GM19395 (cell line): ENCODE data around the gene ZDHHC11.
"Not testable (repeated sequence)": the region's sequence is repeated elsewhere in the genome, so short reads cannot be mapped to it uniquely, and the experiment has no call there.

Experiments used
- ATAC-seq: cut with Tn5 transposase; IDR thresholded peaks from one replicate; pipeline ENCODE4 v1.9.1; 2021; ENCODE audit warnings: mild to moderate bottlenecking, moderate library complexity; ENCODE audit not compliant: unreplicated experiment

Gene ZDHHC11

DNA sequence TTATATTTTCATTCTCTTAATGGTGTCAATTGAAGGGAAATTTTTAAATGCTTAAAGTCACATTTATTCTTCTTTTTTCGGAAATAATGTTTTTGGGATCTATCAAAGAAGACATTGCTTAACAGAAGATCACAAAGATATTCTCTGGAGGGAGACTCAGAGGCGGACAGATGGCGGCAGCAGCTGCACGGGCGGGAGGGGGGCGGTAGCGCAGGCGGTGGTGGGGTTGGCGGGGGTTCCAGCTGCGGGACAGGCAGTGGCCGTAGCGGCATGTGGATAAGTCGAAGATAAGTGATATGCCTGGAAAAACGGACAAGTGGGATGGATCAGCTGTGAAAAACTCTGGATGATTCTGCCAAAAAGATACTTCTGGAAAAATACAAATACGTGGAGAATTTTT is 34.6 kb downstream of the ZDHHC11 start:
- ATAC-seq: no peak

DNA sequence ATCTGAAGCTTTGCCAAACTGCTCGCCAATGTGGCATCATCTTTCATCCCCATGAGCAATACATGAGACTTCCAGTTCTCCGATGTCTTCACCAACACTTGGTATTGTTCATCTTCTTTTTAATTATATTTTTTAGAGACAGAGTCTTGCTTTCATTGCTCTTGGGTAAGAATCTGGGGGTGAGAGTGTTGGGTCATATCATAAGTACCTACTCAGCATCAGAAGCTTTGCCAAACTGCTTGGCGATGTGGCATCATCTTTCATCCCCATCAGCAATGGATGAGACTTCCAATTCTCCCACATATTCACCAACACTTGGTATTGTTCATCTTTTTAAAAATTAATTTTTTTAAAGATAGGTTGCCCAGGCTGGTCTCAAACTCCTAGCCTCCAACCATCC is 35.3 kb downstream of the ZDHHC11 start:
- no peak for ATAC-seq

DNA sequence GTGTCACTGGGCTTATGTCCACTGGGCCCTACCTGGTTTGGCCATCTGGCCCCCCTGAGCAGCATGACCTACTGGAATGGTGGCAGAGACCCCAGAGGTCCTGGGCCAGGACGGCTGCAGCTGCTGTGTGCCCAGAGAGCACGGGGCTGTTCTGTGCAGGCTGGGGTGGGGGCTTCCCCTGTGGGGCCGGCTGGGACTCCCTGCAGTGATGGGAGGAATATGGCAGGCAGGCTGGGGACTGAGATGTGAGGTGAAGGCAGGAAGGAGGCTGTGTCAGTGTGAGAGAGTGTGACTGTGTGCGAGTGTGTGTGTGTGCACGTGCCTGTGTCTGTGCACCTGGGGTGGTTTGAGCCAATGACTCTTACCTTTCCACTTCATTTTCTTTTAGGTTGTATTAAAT is 37.2 kb downstream of the ZDHHC11 start:
- ATAC-seq: not testable (repeated sequence)

DNA sequence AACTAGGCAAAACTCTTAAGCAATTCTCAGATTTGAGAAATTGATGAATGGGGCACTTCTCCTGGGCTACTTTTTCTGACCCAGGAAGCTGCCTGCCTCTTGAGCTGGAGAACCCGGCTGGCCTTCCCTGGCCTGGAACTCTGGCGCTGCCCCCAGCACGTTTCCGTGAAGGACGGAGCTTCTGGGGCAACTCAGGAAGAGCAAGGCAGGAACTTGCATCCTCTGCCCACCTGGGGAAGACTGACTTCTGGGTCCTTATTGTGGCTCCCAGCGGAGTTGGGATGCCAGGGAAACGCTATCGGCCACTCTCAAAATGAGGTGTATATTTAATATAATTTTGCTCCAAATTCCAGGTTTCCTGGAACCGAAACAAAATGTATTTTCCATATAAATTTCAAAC is 39.4 kb downstream of the ZDHHC11 start:
- not testable (repeated sequence) for ATAC-seq

DNA sequence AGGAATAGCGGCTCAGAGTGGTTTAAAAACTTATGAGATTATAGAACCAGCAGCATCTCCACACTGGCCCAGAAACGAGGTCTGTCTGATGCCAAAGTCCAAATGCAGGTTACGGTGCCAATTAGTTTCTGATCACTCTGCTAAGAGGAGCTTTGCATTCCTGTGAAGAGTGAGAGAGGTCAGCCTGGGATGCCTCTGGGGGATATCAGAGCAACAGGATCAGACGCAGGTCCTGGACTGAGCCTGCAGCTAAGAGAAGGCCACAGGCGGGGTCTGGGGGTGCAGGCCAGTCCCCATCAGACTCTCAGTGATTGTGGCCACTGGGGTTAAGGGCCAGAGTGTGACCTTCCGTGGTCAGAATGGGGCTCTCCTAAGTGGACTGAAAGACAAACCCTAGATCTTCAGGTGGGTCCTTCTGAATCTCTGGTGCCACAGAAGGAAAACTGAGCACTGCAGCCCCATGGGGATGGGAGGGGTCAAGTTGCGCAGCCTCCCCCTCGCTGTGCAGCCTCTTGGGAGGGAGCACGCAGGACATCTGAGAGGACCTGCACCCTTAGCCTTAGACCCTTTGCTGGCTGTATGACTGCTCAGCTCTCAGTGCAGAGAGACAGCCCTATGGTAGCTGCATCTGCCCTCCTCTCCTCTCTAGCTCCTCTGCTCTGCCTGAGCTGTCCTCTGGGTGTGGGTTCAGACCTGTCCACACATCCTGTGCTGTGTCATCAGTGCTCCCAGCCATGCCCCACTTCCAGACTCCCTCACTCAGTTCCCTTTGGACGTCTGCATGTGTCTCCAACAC is 42.9 kb downstream of the ZDHHC11 start:
- not testable (repeated sequence) for ATAC-seq

DNA sequence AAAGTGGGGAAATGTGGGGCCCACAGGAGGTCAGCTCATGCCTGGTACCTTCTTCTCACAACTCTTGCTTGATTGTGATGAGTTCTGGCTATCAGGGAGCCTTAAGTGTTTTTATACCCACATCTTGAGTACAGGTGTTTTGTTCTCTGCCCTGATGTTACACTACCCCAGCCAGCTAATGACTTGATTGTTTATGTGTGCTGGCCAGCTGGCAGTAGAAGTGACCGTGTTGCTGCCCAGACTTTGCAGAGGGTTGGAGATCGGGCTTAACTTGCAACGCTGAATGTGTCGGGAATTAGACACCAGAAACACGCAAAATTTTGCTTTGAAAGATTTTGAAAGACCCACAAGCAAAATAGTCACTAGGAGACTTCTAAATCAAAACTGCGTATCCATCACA is 49.3 kb downstream of the ZDHHC11 start:
- ATAC-seq: no peak

DNA sequence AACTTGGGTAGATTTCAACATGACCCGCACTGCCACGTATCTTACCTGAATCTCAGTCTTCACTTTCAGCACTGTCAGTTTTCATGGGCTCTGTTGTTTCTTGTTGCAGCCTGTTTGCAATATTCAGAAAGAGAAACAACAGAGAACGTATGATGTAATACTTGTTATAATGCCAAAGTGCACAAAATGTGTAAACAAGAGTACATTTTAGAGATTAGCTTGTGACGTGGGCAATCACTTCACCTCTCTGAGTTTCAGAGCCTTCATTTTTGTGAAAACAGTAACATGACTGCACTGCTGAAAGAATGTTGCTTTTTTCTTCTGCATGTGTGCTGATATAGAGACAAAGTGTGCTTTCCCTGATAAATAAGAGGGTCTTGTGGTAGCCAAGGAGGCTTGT is 49.7 kb downstream of the ZDHHC11 start:
- not testable (repeated sequence) for ATAC-seq

DNA sequence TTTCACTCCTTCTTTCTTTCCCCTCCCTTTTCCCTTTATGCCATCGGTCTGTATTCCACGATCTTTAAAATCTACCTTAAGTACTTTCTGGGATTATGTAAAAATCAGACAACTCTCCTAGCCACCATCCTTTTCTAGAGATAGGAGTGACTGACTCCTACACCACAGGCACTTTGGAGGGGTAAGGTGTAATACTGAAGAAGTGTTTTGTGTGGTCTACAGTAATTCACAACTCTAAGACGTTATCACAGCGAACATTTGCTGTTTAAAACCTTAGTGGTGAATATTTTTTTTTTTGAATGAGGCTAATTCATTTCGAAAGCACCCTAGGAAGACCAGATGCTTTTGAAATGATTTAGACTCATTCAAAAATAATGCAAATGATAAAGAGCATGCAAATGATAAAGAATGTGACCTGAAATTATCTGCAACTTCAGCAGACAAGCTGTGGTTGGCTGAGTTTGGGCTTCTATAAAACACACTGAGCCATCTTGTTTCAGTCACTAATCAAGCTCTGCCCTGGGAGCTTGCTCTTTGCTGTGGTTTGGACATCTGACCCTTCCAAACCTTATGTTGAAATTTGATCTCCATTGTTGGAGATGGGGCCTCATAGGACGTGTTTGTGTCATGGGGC is 52.2 kb downstream of the ZDHHC11 start:
- ATAC-seq: not testable (repeated sequence)

DNA sequence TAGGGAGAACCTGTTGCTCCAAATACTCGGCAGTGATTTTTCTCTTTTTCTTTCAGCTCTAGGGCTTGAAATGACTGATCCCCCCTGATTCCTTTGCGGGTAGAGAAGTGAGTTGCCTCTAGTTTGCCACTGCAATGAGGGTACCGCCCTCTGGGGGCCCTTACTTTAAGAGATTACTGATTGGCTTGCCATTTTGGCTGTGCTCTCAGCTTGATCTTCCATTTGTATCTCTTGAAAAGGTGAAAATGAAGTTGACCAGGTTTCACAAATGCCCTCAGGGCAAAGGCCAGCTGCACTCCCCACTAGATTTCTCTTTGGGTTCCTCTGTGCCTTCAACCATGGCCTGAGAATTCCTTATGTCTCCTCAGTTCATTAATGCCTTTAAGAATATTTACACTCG is 52.8 kb downstream of the ZDHHC11 start:
- ATAC-seq: not testable (repeated sequence)

DNA sequence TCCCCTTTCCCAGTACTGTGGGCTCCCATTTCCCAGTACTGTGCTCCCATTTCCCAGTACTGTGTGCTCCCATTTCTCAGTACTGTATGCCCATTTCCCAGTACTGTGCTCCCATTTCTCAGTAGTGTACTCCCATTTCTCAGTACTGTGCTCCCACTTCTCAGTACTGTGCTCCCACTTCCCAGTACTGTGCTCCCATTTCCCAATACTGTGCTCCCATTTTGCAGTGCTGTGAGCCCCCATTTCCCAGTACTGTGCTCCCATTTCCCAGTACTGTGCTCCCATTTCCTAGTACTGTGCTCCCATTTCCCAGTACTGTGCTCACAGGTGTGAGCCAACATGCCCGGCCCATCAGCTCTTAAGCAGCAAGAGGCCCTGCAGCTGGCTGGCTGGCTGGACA is 54.9 kb downstream of the ZDHHC11 start:
- ATAC-seq: not testable (repeated sequence)

DNA sequence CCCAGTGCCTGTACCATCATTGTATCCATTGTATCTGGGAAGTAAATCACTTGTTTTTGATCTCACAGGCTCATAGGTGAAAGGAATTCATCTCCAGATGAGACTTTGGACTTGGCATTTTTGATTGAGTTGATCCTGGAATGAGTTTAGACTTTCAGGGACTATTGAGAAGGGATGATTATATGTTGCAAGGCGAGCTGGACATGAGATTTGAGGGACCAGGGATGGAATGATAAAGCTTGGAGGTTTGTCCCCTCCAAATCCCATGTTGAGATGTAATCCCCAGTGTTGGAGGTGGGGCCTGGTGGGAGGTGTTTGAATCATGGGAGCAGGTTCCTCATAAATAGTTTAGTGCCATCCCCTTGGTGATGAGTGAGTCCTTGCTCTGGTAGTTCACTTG is 55.8 kb downstream of the ZDHHC11 start:
- not testable (repeated sequence) for ATAC-seq

DNA sequence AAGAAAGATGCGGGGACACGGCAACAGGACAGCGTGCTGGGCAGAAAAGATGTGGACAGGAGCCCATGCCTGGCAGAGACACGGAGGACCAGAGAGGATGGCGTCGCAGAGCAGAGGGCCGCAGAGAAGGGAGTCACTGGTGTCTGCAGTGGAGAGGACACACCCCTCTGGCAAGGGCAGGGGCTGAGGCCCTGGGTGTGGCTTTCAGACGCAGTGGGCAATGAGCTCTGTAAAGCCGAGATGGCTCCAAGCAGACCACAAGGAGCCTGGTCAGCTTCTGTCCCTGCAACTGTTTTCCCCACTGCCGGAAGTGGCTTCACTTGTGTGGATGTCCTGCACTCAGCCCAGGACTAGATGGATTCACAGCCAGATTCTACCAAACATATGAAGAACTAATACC is 62.1 kb downstream of the ZDHHC11 start:
- not testable (repeated sequence) for ATAC-seq

DNA sequence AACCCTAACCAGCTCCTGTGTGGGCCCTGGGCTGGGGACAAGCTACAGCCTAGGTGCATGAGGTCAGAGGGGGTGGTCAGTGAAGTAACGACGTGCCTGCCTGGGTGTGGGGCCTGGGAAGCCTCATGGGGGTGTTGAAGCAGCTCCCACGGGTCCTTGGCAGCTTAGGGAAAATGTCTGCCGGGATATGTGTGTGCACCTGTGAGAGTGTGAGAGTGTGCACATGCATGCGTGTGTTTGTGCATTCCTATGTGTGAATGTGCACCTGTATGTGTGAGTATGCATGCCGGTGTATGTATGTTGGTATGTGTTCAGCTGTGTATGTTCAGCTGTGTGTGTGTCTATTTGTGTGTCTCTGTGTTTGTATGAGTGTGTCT is 62.9 kb downstream of the ZDHHC11 start:
- ATAC-seq: not testable (repeated sequence)

DNA sequence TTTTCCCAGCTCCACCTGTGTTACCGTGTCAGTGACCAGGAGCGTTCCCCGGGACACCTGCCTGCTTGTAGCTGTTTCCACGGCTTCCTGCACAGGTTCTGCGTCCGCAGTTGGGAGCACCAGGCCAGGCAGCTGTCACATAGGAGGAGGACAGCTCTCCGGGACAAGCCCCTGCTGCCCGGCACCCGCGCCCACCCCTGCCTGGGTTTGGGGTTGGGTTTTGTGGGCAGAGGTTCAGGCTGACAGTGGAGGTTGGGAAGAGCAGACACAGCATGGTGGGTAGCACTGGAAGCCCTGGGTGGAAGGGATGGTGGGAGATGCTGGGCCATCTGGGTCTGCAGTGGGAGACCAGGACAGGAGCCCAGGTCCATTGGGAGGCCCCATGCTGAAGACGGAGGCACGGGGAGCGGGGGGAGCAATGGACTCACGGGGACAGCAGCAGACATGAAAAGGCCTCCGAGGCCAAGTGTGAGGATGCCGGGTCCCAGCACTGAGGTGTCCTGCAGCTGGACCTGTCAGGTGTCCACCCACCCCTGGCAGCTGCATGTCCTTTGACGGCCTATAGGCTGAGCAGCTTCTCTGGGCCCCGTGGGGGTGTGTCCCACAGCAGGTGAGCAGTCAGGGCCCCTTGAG is 63.4 kb downstream of the ZDHHC11 start:
- ATAC-seq: not testable (repeated sequence)

DNA sequence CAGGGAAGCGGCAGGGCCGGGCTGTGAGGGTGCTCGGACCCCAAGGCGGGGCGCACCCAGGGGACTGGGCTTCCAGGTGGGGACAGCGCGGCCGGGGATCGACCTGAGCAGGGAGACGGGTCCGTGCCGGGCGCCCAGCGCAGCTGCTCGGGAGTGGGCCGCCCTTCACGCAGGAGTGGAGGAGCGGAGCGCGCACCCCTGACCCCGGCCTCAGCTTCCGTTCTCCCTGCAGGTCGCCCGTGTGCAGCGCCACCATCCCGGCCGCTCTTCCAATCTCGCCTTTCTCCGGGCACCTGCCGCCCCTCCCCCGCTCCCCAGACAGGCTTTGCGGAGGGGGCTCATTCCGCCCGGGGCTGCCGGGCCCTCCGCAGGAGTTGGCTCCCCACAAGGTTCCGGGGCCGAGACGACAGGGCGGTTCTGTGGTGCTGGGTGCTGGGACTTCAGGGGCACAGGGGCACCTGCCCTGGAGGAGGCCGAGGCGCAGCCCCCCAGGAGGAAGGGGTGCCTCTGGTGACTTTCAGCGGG is 65.5 kb downstream of the ZDHHC11 start:
- ATAC-seq: not testable (repeated sequence)

DNA sequence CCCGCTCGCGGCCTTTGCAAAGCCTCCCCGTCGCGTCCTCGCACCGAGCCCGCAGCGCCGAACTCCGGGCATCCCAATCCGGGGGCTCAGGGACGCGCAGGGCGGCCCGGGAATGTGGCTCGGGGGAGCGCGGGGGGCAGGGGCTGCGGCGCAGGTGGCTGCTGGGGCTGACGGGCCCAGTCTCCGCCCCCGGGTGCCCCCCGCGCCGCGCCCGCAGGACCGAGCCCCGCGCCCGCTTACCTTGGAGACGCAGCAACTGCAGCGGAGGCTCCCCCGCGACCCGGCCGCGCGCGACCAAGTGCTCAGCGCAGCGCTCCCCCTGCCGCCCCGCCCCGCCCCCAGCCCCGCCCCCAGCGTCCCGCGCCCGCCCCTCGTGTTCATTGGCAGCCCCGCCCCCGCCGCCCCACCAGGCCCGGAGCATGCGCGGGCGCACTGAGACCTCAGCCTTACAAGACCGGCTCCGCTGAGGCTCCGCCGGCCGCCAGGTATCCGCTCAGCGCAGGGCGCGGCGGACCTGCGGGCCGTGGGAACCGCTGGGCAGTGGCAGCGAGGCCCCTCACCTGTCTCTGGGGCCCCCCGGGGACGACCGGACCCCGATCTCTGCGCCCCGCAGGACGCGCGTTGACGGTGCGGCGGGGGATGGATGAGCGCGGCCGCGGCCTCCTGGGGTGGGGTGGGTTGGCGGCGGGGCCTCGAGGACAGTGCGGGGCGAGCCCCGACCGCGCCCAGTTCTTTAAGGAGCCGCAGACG is 66.2 kb downstream of the ZDHHC11 start, which contains the start of gene ZDHHC11B:
TSS of gene ZDHHC11B (minus strand) at position 302 of the 750 bp plus-strand sequence. CDS start 17,810 bp downstream, outside the sequence.
- ATAC-seq: not testable (repeated sequence)

DNA sequence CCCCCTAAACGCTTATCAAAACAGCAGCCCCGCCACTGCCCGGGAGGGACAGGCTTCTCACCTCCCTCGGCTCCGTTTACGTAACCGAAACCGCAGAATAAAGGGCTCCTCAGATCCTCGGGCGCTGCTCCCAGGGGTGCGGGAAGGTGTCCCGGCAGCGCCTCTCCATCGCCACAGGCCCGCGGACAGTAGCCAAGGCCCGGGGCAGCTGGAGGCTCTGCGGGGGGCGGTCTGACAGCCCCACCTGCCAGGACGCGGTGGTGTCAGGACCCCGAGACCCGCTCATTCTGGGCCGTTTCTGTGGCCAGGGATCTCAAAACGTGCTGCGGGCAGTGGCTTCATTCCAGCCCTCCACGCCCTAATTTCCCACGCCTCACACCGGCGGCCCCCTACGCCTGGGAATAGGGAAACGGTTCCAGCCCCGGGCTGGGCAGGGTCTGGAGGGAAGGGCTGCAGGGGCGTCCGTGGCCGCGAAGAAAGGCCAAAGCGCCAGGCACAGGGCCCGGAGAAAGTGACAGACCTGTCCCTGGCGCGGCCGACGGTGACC is 66.8 kb downstream of the ZDHHC11 start:
- ATAC-seq: not testable (repeated sequence)

DNA sequence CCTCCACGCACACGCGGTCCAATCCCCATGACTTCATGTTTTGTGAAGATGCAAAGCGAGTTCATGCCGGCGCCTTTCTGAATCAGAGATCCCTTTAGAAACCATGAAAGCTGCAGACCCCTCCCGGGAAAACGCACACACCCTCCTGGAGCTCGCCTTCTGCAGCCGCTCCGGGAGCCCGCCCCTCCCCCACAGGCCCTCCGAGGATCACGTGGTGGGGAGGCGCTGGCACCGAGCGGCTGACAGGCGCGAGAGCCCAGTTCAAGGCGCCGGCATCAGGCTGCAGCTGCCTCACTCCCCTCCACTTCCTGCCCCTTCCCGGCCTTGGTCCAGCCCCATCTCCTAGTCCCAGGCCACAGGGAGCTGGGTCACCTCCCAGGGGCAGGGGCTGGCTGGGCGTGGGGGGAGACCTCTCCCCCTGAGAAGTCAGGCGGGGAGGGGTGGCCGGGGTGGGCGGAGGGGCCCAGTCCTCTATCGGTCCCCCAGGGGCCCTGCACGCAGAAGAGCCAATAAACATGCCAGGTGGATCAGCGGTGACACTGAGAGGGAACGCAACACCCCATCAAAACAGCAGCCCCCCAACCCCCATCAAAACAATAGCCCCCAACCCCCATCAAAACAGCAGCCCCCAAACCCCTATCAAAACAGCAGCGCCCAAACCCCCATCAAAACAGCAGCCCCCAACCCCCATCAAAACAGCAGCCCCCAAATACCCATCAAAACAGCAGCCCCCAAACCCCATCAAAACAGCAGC is 67.6 kb downstream of the ZDHHC11 start:
- ATAC-seq: not testable (repeated sequence)

DNA sequence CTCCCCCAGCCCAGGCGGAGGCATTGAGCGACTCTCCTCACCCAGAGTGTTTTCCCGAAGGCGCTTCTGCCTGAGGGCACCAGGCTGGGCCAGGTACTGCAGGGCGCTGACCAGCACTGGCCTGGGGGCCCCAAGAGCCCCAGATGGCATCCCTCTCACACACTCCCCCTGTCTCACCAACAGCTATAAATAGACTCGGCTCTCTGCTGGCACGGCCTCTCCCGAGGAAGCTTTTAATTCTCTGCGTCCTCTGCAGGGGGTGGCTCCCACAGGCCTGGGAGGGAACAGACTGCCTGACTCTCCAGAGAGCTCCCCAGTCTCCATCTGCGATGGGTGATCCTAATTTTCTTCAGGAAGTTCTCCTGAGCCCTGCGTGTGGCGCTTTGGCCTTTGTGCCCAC is 68.4 kb downstream of the ZDHHC11 start:
- not testable (repeated sequence) for ATAC-seq

DNA sequence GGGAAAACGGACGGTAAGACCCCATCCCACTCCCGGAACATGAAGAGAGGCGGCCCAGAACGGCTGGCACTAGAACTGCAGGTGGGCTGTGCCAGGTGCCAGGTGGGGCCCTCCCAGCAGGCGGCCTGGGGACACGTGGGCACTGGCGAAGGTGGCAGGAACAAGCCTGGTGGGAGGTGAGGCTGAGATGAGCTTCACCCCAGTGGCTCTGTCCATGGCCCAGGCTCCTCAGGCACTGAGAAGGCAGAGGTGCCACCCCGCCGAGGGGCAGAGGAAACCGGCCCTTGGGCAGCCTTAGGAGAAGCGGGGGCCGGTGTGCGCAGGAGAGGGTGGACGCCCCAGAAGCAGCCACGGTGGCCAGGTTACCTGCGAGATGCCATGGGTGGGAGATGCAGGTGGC is 70.2 kb downstream of the ZDHHC11 start:
- not testable (repeated sequence) for ATAC-seq
